Measurements from ENCODE around the gene GRAP2.
"Not testable (repeated sequence)": the region's sequence is repeated elsewhere in the genome, so short reads cannot be mapped to it uniquely, and the experiment has no call there.

Gene GRAP2

DNA sequence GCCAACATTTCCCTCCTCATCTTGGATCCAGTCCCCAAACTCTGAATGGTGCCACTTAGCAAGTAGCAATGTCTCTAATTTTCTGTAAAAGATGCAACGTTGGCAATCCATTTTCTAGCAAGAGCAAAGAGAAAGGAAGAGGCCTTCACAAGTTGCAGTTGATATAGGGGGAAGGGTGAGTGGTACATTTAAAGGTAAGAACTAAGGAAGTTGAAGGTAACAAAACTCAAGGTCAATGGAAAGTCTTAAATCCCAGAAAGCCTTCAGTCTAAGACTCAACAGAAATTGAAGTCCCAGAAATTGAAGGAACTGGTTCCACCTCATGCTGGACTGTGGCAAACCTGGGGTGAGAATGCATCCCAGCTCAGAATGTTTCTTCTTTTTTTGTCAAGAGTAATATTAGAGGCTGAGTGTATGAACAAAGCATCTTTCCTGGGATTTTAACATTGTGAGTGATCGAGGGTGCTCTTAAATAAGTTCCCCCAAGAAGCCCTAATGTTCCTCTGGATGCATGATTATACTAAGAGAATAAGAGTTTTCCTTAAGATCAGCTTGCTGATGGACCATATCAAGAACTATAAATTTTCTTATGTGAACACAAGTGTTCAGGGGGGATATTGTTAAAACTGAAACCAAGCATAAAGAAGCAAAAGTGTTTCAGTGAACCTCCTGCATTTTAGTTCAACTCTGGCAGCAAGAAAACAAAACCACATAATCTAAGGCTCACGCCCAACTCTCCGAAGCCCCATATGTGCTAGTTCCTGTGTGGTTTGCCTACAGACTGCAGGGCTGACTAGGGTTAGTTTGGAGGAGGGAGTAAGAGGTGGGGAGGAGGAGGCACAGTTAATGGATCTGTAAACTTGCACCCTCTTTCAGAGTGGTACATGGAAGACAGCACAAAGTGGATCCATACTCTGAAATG, at the start of gene GRAP2:
Gene GRAP2 (plus strand): TSS at position 779 of the 922 bp plus-strand sequence. CDS start 46,023 bp downstream, outside the sequence.
- peak; percentile 87 for DNase-seq

GRCh38 chr22:39851606-39852315, 49.1 kb upstream of the GRAP2 start:
- no peak for DNase-seq

GRCh38 chr22:39852799-39853198, 48.1 kb upstream of the GRAP2 start:
- DNase-seq: no peak

DNA sequence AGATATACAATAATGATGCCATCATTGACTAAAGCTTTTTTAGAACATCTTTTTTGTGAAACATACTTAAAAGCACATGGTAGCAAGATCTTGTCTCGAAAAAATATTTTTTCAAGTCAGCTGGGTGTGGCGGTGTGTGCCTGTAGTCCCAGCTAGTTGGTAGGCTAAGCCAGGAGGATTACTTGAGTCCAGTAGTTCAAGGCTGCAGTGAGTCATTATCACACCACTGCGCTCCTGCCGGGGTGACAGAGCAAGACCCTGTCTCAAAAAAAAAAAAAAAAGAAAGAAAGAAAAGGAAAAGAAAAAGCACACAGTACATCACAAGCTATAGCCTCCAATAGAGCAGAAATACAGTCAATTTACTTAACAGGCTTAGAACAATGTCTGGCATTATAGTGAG, 44.3 kb upstream of the GRAP2 start:
- no peak for DNase-seq

- no peak for DNase-seq
Observed at GRCh38 chr22:39859903-39860588, 40.8 kb upstream of the GRAP2 start.

- DNase-seq: no peak
Observed at GRCh38 chr22:39868741-39869140, 32.1 kb upstream of the GRAP2 start.

DNA sequence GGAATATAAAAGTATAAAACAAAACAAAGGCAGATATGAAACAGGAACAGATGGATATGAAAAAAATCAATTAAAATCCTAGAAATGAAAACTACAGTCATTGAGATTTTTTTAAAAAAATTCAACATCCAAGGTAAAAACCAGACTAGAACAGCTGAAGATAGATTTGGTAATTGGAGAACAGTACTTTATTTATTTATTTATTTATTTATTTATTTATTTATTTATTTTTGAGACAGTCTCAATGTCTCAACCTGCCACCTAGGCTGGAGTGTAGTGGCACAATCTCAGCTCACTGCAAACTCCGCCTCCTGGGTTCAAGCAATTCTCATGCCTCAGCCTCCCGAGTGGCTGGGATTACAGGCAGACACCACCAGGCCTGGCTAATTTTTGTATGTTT, 31.1 kb upstream of the GRAP2 start:
- not testable (repeated sequence) for DNase-seq

- DNase-seq: no peak
Observed at GRCh38 chr22:39871008-39871798, 29.7 kb upstream of the GRAP2 start.

DNA sequence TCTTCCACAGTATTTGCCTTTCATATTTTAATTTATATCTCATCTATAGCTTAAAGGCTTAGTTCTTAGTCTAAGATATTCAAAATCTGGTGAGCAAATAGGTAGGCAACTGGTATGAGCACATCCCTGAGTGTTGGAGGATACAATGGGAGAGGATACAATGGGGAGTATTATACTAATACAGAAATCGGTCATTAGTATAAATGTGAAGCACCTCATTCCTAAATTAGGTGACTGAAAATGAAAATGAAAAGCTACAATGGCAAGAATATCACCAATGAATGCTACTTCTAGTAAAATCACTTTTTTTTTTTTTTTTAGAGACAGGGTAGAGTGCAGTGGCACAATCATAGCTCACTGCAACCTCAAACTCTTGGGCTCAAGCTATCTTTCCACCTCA, 28.3 kb upstream of the GRAP2 start:
- no peak for DNase-seq

DNA sequence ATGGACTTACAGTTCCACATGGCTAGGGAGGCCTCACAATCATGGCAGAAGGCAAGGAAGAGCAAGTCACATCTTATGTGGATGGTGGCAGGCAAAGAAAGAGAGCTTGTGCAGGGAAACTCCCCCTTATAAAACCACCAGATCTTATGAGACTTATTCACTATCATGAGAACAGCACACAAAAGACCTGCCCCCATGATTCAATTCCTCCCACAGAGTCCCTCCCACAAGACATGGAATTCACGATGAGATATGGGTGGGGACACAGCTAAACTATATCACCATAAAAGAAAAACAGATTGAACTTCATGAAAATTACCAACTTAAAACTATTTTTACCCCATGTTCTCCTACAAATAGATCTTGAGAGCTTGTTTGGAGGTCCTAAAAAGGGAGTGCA, 26.9 kb upstream of the GRAP2 start:
- no peak for DNase-seq

DNA sequence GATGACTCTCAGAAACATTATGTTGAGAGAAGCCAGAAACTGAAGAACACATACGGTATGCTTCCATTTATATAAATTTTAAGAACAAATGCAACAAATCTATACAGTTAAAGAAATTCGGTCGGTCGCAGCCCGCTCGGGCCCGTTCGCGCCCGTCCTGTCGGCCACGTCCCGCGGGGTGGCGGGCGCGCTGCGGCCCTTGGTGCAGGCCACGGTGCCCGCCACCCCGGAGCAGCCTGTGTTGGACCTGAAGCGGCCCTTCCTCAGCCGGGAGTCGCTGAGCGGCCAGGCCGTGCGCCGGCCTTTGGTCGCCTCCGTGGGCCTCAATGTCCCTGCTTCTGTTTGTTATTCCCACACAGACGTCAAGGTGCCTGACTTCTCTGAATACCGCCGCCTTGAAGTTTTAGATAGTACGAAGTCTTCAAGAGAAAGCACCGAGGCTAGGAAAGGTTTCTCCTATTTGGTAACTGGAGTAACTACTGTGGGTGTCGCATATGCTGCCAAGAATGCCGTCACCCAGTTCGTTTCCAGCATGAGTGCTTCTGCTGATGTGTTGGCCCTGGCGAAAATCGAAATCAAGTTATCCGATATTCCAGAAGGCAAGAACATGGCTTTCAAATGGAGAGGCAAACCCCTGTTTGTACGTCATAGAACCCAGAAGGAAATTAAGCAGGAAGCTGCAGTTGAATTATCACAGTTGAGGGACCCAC, 25.6 kb upstream of the GRAP2 start:
- not testable (repeated sequence) for DNase-seq

DNA sequence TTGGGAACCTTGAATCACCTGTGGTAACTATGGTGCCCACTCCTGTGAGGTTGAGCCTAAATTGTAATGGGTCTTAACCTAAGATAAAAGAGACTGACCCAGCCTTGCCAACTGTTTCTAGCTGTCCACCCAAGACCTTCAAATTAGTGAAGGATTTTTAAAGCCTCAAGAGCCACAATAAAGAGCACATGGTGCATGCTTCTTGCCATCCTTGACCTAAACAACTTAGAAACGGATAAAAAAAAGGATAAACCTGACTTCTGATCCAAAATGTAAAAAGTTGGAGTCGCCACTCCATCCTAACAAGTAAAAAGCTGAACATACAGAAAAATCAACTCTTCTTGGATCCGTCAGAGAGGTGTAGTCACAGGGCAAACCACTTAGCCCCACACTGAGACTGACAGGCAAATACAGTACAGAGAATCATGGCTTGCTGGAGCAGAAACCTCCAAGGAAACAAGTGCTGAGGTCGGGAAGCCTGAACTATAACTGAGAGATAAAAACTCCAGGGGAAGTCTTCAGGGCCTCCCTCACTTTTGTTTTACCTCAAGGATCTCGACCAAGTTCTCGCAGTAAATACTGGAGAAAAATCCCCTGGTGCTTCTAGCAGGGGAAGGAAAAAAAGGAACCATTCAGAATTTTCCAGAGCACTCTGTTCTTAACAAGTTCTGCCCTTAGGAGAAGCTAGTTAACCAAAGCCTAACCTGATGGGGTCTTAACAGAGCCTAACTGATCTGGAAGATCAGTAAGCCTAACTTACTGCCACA, 23.6 kb upstream of the GRAP2 start:
- DNase-seq: no peak

DNA sequence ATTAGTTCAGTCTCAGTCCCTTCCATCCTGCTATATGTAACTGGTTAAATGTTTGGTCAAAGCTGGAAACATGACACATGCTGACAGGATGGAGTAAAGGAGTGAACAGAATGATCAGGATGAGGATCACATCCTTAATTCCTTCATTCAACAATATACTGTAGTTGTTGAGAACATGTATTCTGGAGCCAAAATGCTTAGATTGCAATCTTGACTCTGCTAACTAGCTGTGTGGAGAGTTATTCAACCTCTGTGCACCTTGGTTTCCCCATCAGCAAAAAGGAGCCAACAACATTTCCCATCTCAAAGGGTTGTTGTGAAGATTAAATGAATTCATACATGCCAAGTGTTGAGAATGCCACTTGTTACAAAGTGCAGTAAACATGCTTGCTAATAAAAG, 20.2 kb upstream of the GRAP2 start:
- DNase-seq: no peak

DNA sequence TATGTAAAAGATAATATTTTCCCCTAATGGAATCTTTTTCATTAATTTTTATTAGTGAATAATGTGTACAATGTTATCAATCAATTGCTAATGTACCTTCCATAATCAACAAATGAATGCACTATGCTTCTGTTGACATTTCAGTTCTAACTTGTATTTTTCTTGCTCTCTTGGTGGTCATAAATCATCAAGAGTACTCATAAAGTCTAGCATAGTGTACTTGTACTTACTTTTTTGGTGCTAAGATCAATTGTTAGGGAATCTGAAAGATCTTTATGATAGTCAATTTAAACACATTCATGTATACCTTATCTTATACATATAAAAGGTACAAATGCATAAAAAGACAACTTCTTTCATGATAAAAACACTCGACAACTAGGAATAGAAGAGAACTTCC, 17.8 kb upstream of the GRAP2 start:
- no peak for DNase-seq

DNA sequence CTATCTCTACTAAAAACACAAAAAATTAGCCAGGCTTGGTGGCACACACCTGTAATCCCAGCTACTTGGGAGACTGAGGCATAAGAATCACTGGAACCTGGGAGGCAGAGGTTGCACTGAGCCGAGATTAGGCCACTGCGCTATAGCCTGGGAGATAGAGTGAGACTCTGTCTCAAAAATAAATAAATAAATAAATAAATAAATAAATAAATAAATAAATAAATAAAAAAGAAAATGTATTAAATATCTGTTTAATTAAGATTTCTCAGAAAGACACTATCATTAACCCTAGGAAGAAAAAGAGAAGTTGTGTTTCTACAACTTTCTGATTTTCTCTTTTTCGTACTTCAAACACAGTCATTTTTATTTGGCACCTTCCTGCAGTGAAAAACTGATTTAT, 11.0 kb upstream of the GRAP2 start:
- DNase-seq: not testable (repeated sequence)

GRCh38 chr22:39893526-39893925, 7.4 kb upstream of the GRAP2 start, which contains the start of gene ENTHD1:
Gene ENTHD1 (minus strand): TSS chr22:39893760. CDS start chr22:39887748, 6,012 bp downstream.
- DNase-seq: no peak

DNA sequence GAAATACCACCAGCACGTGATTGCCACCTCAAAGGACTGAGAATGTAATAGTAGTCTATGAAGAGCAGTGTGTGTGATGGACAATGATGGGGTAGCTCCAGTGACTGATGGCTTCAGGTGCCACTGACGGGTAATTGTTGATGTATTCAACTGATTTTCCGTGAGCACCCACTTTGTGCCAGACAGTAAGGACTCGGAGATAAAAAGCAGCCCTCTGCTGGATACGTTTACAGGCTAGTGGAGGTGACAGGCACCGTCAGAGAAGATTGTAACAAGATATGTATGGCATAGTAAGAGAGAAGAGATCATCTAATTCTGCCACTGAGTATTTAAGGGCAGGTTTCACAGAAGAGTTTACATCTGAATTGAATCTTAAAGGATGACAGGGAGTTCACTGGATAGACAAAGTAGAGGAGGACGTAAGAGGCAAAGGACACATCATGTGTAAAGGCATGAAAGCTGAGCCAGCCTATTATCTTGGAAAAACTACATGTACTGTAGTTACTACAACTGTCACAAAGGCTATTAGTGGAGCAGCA, 6.3 kb upstream of the GRAP2 start:
- DNase-seq: no peak

GRCh38 chr22:39895682-39896081, 5.2 kb upstream of the GRAP2 start:
- no peak for DNase-seq

DNA sequence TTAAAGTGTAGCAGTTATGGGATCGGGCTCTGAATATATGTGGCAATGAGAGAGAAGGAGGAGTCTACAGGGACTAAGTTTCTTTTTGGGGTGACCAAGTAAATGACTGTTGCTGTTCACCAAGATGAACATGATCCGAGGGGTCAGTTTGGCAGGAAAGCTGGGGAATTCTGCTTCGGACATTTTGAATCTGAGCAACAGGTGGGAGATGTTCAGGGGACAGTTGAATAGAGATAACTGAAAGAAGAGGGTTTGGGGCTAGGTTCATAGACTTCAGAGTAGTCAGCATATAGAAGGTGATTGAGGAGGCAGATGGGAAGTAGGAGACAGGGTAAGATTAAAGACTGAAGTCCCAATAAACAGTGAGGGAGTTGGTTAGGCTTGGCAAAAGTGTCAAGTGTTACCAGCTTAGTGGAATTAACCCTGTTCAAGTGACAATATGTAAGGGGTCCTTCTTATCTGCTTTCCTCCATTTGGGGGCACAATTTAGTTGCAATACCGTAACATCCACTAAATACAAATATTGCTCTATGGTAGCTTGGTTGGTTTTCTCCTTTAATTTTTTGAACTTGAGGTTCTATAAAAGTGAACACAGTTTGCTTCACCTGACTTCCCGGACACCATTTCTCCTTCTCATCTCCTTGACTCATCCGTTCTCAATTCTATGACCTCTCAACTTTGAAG, 4.4 kb upstream of the GRAP2 start:
- DNase-seq: no peak

DNA sequence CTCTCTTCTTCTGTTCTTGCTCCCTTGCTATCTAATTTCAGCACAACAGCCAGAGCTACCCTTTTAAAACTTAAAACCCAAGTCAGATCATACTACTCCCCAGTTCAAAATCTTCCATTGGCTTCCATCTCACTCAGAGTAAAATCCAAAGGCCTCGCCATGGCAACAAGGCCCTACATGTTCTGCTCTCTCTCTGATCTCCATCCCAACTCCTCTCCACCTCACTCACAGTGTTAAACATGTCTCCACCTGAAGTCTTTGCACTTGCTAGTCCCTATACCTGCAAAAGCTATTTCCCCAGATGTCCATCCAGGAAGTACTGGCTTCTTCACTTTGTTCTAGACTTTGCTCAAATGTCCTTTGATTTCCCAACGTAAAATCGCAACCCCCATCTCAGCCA, 3.0 kb upstream of the GRAP2 start:
- DNase-seq: no peak
